H1 (cell line): ENCODE data around the gene DNAJC7. TPM values are rescaled to one million over a fixed set of nuclear protein-coding genes. Genes with fewer than 3 reads are reported as not detected.

Experiments used
- RNF2 ChIP-seq: fragments of 200-900, 300-1000 bp; sonication (generic); IDR thresholded peaks from 2 replicates; pipeline ENCODE4 v1.7.1; 2016; ENCODE audit warnings: borderline replicate concordance, low read depth, mild to moderate bottlenecking, antibody characterized with exemption, low read length; ENCODE audit not compliant: poor library complexity, severe bottlenecking; ENCODE audit errors: missing control alignments
- RXRA ChIP-seq: IDR thresholded peaks from 2 replicates; pipeline ENCODE4 v1.6.1; 2011; ENCODE audit warnings: low read depth, mild to moderate bottlenecking, low read length, moderate library complexity; ENCODE audit not compliant: insufficient read depth
- polyA plus RNA-seq, 7 experiments: library from polyadenylated mRNA; depleted of rRNA in 3 of 7; stranded (reverse) in 5 of 7; unstranded in 2 of 7; fragments of >200 nt in 5 of 7; fragments of 200-250 nt in 2 of 7; gene quantifications; 1 replicate in 5 of 7; 2 replicates in 1 of 7; 4 replicates in 1 of 7; pipeline versions ENCODE4 v1.2.1 to v1.2.3, GENCODE V29; 2011 to 2013; ENCODE audit warnings: missing spikeins in 2 of 7, mixed read lengths in 2 of 7
- total RNA-seq: library from RNA; stranded (reverse); fragmentation: NEBNext Ultra II Directional; extraction: Animal tissue kit (Norgen Biotek cat#: 25700); gene quantifications from 2 replicates; pipeline ENCODE4 v1.2.1, GENCODE V29; 2021

DNAJC7 gene
- total and polyA plus RNA-seq, 2 of the 8 experiments (the other 6 are each of a cell fraction or from before 2014, with no cell fraction given), result 31.0 to 148 TPM

- no peak for TF ChIP-seq RXRA
- TF ChIP-seq RNF2, result no peak
- TF ChIP-seq, all 59 proteins: peak for 0
Measured at GRCh38 chr17:41943492-41943891, 73.7 kb downstream of the DNAJC7 start (continued).
